Kidney (tissue), 14 donors: ENCODE measurements around the gene ISYNA1. TPM values are rescaled to one million over a fixed set of nuclear protein-coding genes. Genes with fewer than 3 reads are reported as not detected.

ENCODE experiments used
- DNase-seq, 5 donors: peaks; one replicate each; pipeline ENCODE4 v3.0.0-alpha.2; 2013 to 2020
- FAIRE-seq: peaks from 2 replicates; lab custom pipeline; 2012; peaks lifted over from hg19 to GRCh38; lab: Jason Lieb, UNC
- H3K27ac ChIP-seq, 2 donors: one replicate each; pipeline ENCODE4 v1.7.0; 2013; ENCODE audit warnings: low read depth in 2 of 2, low read length in 2 of 2, inconsistent platforms in 1 of 2
- H3K27me3 ChIP-seq: one replicate; pipeline ENCODE4 v1.7.1; 2013; ENCODE audit warnings: low read length, inconsistent platforms; ENCODE audit not compliant: control insufficient read depth, insufficient read depth
- H3K36me3 ChIP-seq, 3 donors: one replicate each; pipeline versions ENCODE4 v1.7.0 to v1.7.1; 2013; ENCODE audit warnings: low read length in 3 of 3, control low read depth in 1 of 3, inconsistent platforms in 1 of 3; ENCODE audit not compliant: insufficient read depth in 3 of 3, control insufficient read depth in 2 of 3
- H3K4me1 ChIP-seq, 3 donors: one replicate each; pipeline versions ENCODE4 v1.7.0 to v1.7.1; 2013; ENCODE audit warnings: low read length in 3 of 3, inconsistent platforms in 1 of 3, low read depth in 1 of 3; ENCODE audit not compliant: control insufficient read depth in 2 of 3, insufficient read depth in 2 of 3
- H3K4me3 ChIP-seq, 3 donors: one replicate each; pipeline versions ENCODE4 v1.7.0 to v1.8.1; 2013; ENCODE audit warnings: low read length in 3 of 3, control low read depth in 1 of 3, inconsistent platforms in 1 of 3
- H3K9ac ChIP-seq, 3 donors: one replicate each; pipeline versions ENCODE4 v1.7.0 to v1.7.1; 2013; ENCODE audit warnings: low read length in 3 of 3, control low read depth in 1 of 3, inconsistent platforms in 1 of 3
- H3K9me3 ChIP-seq, 3 donors: one replicate each; pipeline versions ENCODE4 v1.7.0 to v1.7.1; 2013; ENCODE audit warnings: low read length in 3 of 3, control low read depth in 1 of 3, inconsistent platforms in 1 of 3; ENCODE audit not compliant: control insufficient read depth in 2 of 3, insufficient read depth in 1 of 3
- intact Hi-C: fragments of 100-400 bp; cut with DNase I; formaldehyde crosslinking; loops from one replicate; pipeline ENCODE4 v1.11.1; 2022
- polyA plus RNA-seq: library from polyadenylated mRNA; stranded (reverse); fragments of 350-450 nt; fragmentation: Illumina TruSeq; extraction: RNeasy Lipid Tissue Mini Kit (QIAGEN cat#74804); gene quantifications from one replicate; pipeline ENCODE4 v1.2.3, GENCODE V29; 2014; ENCODE audit warnings: low read depth, low replicate concordance; ENCODE audit not compliant: insufficient read depth
- total RNA-seq: library from RNA; stranded (reverse); fragmentation: NEBNext Ultra II Directional; extraction: Animal tissue kit (Norgen Biotek cat#: 25700); gene quantifications from one replicate; pipeline ENCODE4 v1.2.1, GENCODE V29; 2021
- TF ChIP-seq, protein P1 (sequence below): IDR thresholded peaks from 3 replicates; pipeline ENCODE4 v1.5.1; 2012; ENCODE audit warnings: mild to moderate bottlenecking, moderate library complexity, borderline replicate concordance; ENCODE audit not compliant: insufficient read depth; ENCODE audit errors: extremely low read depth
- donor health status: control.
- donor health status: control.
- donor health status: control.
- donor health status: control.
- donor health status: control.
- donor health status: DM: yes; HTN: yes; CAD: no.
- donor health status: Normal renal cell carcinoma (clear cell type).

The ISYNA1 gene
- total and polyA plus RNA-seq, 2 donors from 2014 or later, result 68.6 to 101 TPM

DNA sequence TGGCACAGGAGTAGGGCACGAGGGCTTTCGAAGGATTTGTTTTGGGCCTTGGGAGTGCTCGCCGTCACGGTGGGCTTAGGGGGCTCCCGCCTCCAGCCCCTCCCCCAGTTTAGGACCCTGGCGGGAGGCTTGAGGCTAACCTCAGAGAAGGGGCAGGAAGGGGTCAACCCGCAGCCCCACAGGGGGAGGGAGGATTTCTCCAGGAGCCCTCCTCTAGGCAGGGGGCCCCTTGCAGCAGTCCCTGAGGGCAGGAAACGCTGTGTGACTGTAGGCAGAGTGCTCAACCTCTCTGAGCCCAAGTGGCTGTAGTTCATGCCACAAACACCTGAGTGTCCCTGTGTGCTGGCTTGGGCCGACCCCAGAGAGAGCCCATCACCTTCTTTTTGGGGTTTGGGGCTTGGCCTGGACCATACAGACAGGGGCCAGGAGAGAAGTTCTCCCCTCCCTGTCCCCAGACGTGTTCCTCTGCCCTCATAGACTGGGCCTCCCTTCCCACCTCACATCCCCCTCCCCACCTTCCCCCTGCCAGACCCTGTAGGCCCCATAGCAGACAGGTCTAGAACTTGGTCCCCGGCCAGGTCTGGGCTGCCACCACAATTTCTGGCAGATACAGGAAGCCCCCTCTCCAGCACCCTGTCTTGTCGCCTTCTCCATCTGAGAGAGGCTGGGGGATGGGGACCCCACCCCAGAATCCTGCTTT, 8.1 kb downstream of the ISYNA1 start:
- Histone ChIP-seq H3K36me3 (no peaks in the 10 kb centered on the region), H3K4me1 (peaks cover 0 to 9% (median 0%) of the 10 kb centered on the region in 3 donors), H3K27ac (peak overlapping the region in 1 of 2 donors; percentile 57), H3K9ac (no peak overlapping the region), H3K4me3 (no peak overlapping the region), H3K9me3 (no peaks in the 10 kb centered on the region), H3K27me3 (no peaks in the 10 kb centered on the region)
- TF ChIP-seq, protein P1, sequence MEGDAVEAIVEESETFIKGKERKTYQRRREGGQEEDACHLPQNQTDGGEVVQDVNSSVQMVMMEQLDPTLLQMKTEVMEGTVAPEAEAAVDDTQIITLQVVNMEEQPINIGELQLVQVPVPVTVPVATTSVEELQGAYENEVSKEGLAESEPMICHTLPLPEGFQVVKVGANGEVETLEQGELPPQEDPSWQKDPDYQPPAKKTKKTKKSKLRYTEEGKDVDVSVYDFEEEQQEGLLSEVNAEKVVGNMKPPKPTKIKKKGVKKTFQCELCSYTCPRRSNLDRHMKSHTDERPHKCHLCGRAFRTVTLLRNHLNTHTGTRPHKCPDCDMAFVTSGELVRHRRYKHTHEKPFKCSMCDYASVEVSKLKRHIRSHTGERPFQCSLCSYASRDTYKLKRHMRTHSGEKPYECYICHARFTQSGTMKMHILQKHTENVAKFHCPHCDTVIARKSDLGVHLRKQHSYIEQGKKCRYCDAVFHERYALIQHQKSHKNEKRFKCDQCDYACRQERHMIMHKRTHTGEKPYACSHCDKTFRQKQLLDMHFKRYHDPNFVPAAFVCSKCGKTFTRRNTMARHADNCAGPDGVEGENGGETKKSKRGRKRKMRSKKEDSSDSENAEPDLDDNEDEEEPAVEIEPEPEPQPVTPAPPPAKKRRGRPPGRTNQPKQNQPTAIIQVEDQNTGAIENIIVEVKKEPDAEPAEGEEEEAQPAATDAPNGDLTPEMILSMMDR, result no peak
- DNase-seq, result peak in 1 of 5 donors; percentile 72
- no peak for FAIRE-seq
- intact Hi-C loops, result no loop called here

- Histone ChIP-seq H3K27ac (peak overlapping the region; percentile 57 to 65), H3K9ac (peak overlapping the region in 1 of 3 donors; percentile 19), H3K4me1 (peaks cover 0 to 9% (median 0%) of the 10 kb centered on the region in 3 donors), H3K4me3 (no peak overlapping the region), H3K9me3 (no peaks in the 10 kb centered on the region), H3K36me3 (no peaks in the 10 kb centered on the region), H3K27me3 (no peaks in the 10 kb centered on the region)
- TF ChIP-seq, protein P1, result no peak
- FAIRE-seq, result no peak
- intact Hi-C loops, result no loop called here
- DNase-seq, result peak; percentile 92 to 96 (median 95)
Observed at GRCh38 chr19:18428787-18429674, 8.9 kb downstream of the ISYNA1 start.

- FAIRE-seq, result no peak
Observed at GRCh38 chr19:18428173-18428786, 9.7 kb downstream of the ISYNA1 start.

More at GRCh38 chr19:18428173-18428786, 9.7 kb downstream of the ISYNA1 start:
- H3K36me3 ChIP-seq, result no peaks in the 10 kb centered on the region
- TF ChIP-seq, protein P1, result no peak
- no peak for DNase-seq
- intact Hi-C loops, result no loop called here
- no peaks in the 10 kb centered on the region for H3K9me3 ChIP-seq
- H3K9ac ChIP-seq, result no peak overlapping the region
- no peaks in the 10 kb centered on the region for H3K27me3 ChIP-seq
- H3K27ac ChIP-seq, result no peak overlapping the region
- H3K4me1 ChIP-seq, result peaks cover 0 to 11% (median 0%) of the 10 kb centered on the region in 3 donors
- H3K4me3 ChIP-seq, result no peak overlapping the region
